ENCODE measurements around the gene KCTD10. TPM values are rescaled to one million over a fixed set of nuclear protein-coding genes. Genes with fewer than 3 reads are reported as not detected.

Gene KCTD10
- total RNA-seq, 1 experiment from 2014 or later: 41.5 TPM

- H3K27me3 Mint-ChIP-seq (ENCODE audit: insufficient read depth, unreplicated experiment): no peaks in the 10 kb centered on the region
- intact Hi-C loops (cut with micrococcal nuclease; ENCODE audit: unreplicated experiment): no loop called here
- Histone ChIP-seq H3K4me3 (ENCODE audit: low read depth, low read length) (no peak overlapping the region), H3K27me3 (replicated peaks; ENCODE audit: control insufficient read depth, insufficient read depth, low read length) (no peaks in the 10 kb centered on the region), H3K36me3 (ENCODE audit: control insufficient read depth, insufficient read depth, low read length) (peaks cover 4% of the 10 kb centered on the region), H3K9me3 (no peaks in the 10 kb centered on the region), H3K4me1 (no peaks in the 10 kb centered on the region)
- H3K27ac Mint-ChIP-seq (ENCODE audit: unreplicated experiment): no peak overlapping the region
- H3K4me3 Mint-ChIP-seq (ENCODE audit: unreplicated experiment): no peak overlapping the region
- CTCF ChIA-PET: interaction anchor here (0.6 kb wide), 1 partner anchor 25 kb away, joined by 4 read pairs; the partner anchor contains the start of genes KCTD10 and UBE3B
- POLR2A ChIA-PET: no interaction called here
- peaks cover 10% of the 10 kb centered on the region for H3K4me1 Mint-ChIP-seq (ENCODE audit: low read depth, unreplicated experiment)
- BruUV-seq (replicated peaks): no TSS peak
- no peak for DNase-seq
- H3K9me3 Mint-ChIP-seq (ENCODE audit: unreplicated experiment): no peaks in the 10 kb centered on the region
- peaks cover 75% of the 10 kb centered on the region for H3K36me3 Mint-ChIP-seq (ENCODE audit: insufficient read depth, unreplicated experiment)
- TF ChIP-seq CTCF (IDR thresholded peaks at IDR 0.05; ENCODE audit: insufficient read depth in 1 of 2, low read depth in 1 of 2, low read length in 1 of 2, severe bottlenecking in 1 of 2, unreplicated experiment in 1 of 2): no peak
These were observed 24.6 kb downstream of the KCTD10 start for GRCh38 chr12:109452489-109452888.

GRCh38 chr12:109451400-109451799 lies 25.7 kb downstream of the KCTD10 start:
- H3K9me3 Mint-ChIP-seq (ENCODE audit: unreplicated experiment): no peaks in the 10 kb centered on the region
- no peaks in the 10 kb centered on the region for H3K27me3 Mint-ChIP-seq (ENCODE audit: insufficient read depth, unreplicated experiment)
- CTCF ChIA-PET: no interaction called here
- no peak overlapping the region for H3K27ac Mint-ChIP-seq (ENCODE audit: unreplicated experiment)
- POLR2A ChIA-PET: no interaction called here
- no peak overlapping the region for H3K4me3 ChIP-seq (ENCODE audit: low read depth, low read length)
- peaks cover 10% of the 10 kb centered on the region for H3K4me1 Mint-ChIP-seq (ENCODE audit: low read depth, unreplicated experiment)
- peaks cover 4% of the 10 kb centered on the region for H3K36me3 ChIP-seq (ENCODE audit: control insufficient read depth, insufficient read depth, low read length)
- H3K4me3 Mint-ChIP-seq (ENCODE audit: unreplicated experiment): no peak overlapping the region
- no peaks in the 10 kb centered on the region for H3K9me3 ChIP-seq
- no peaks in the 10 kb centered on the region for H3K27me3 ChIP-seq (replicated peaks; ENCODE audit: control insufficient read depth, insufficient read depth, low read length)
- no peak for DNase-seq
- BruUV-seq (replicated peaks): no TSS peak
- no peaks in the 10 kb centered on the region for H3K4me1 ChIP-seq
- intact Hi-C loops (cut with micrococcal nuclease; ENCODE audit: unreplicated experiment): no loop called here
- no peak for TF ChIP-seq CTCF (IDR thresholded peaks at IDR 0.05; ENCODE audit: insufficient read depth in 1 of 2, low read depth in 1 of 2, low read length in 1 of 2, severe bottlenecking in 1 of 2, unreplicated experiment in 1 of 2)
- peaks cover 72% of the 10 kb centered on the region for H3K36me3 Mint-ChIP-seq (ENCODE audit: insufficient read depth, unreplicated experiment)

GRCh38 chr12:109450980-109451379 lies 26.1 kb downstream of the KCTD10 start:
- peaks cover 10% of the 10 kb centered on the region for H3K4me1 Mint-ChIP-seq (ENCODE audit: low read depth, unreplicated experiment)
- DNase-seq: no peak
- no TSS peak for BruUV-seq (replicated peaks)
- peaks cover 68% of the 10 kb centered on the region for H3K36me3 Mint-ChIP-seq (ENCODE audit: insufficient read depth, unreplicated experiment)
- intact Hi-C loops (cut with micrococcal nuclease; ENCODE audit: unreplicated experiment): no loop called here
- Histone ChIP-seq H3K27me3 (replicated peaks; ENCODE audit: control insufficient read depth, insufficient read depth, low read length) (no peaks in the 10 kb centered on the region), H3K4me3 (ENCODE audit: low read depth, low read length) (no peak overlapping the region), H3K4me1 (no peaks in the 10 kb centered on the region), H3K9me3 (no peaks in the 10 kb centered on the region), H3K36me3 (ENCODE audit: control insufficient read depth, insufficient read depth, low read length) (peaks cover 4% of the 10 kb centered on the region)
- H3K27ac Mint-ChIP-seq (ENCODE audit: unreplicated experiment): no peak overlapping the region
- H3K27me3 Mint-ChIP-seq (ENCODE audit: insufficient read depth, unreplicated experiment): no peaks in the 10 kb centered on the region
- H3K4me3 Mint-ChIP-seq (ENCODE audit: unreplicated experiment): no peak overlapping the region
- ChIA-PET POLR2A (no interaction called here), CTCF (no interaction called here)
- TF ChIP-seq CTCF (IDR thresholded peaks at IDR 0.05; ENCODE audit: insufficient read depth in 1 of 2, low read depth in 1 of 2, low read length in 1 of 2, severe bottlenecking in 1 of 2, unreplicated experiment in 1 of 2): no peak
- no peaks in the 10 kb centered on the region for H3K9me3 Mint-ChIP-seq (ENCODE audit: unreplicated experiment)

Data from Caco-2 (cell line).